SK-N-SH treated with all-trans-retinoic acid at 6 μM for 48 hours (cell line): Measurements from ENCODE around the gene SPINK6.

Experiments
- CSDC2 ChIP-seq: fragments of 250-450 bp; sonication (Bioruptor Pico); IDR thresholded peaks from 2 replicates; pipeline ENCODE4 v1.5.0; 2020; ENCODE audit warnings: mild to moderate bottlenecking, moderate library complexity
- ESRRG ChIP-seq: fragments of 250-450 bp; sonication (Bioruptor Pico); IDR thresholded peaks from 2 replicates; pipeline ENCODE4 v1.6.1; 2021; ENCODE audit warnings: mild to moderate bottlenecking
- GLIS3 ChIP-seq: fragments of 250-450 bp; sonication (Bioruptor Pico); IDR thresholded peaks from 2 replicates; pipeline ENCODE4 v1.5.0; 2020; ENCODE audit warnings: mild to moderate bottlenecking, moderate library complexity
- RARB ChIP-seq: fragments of 250-450 bp; sonication (Bioruptor Pico); IDR thresholded peaks from 2 replicates; pipeline ENCODE4 v1.8.0; 2021; ENCODE audit warnings: mild to moderate bottlenecking, moderate library complexity
- TCF4 ChIP-seq: fragments of 250-450 bp; sonication (Bioruptor Pico); IDR thresholded peaks from 2 replicates; pipeline ENCODE4 v1.8.0; 2021; ENCODE audit warnings: mild to moderate bottlenecking, moderate library complexity, borderline replicate concordance
- TOX ChIP-seq: fragments of 250-450 bp; sonication (Bioruptor Pico); IDR thresholded peaks from 2 replicates; pipeline ENCODE4 v1.8.0; 2021; ENCODE audit warnings: mild to moderate bottlenecking, moderate library complexity, borderline replicate concordance
- ZC3H10 ChIP-seq: fragments of 250-450 bp; sonication (Bioruptor Pico); IDR thresholded peaks from 2 replicates; pipeline ENCODE4 v1.5.1; 2021; ENCODE audit warnings: mild to moderate bottlenecking, moderate library complexity
- ZFP3 ChIP-seq: fragments of 250-450 bp; sonication (Bioruptor Pico); IDR thresholded peaks from 2 replicates; pipeline ENCODE4 v1.5.0; 2020; ENCODE audit warnings: mild to moderate bottlenecking, moderate library complexity
- ZFP30 ChIP-seq: fragments of 450-650 bp; formaldehyde crosslinking; IDR thresholded peaks from 2 replicates; pipeline ENCODE4 v1.5.0; 2022; ENCODE audit warnings: mild to moderate bottlenecking, moderate library complexity
- ZNF8 ChIP-seq: fragments of 450-650 bp; formaldehyde crosslinking; IDR thresholded peaks from 2 replicates; pipeline ENCODE4 v1.5.0; 2020; ENCODE audit warnings: mild to moderate bottlenecking, moderate library complexity
- TF ChIP-seq, protein P1 (sequence below): fragments of 250-450 bp; sonication (Bioruptor Pico); IDR thresholded peaks from 2 replicates; pipeline ENCODE4 v1.5.1; 2021; ENCODE audit warnings: mild to moderate bottlenecking, moderate library complexity
- TF ChIP-seq, protein P2 (sequence below): fragments of 250-450 bp; sonication (Bioruptor Pico); IDR thresholded peaks from 2 replicates; pipeline ENCODE4 v1.8.0; 2020; ENCODE audit warnings: mild to moderate bottlenecking, moderate library complexity, borderline replicate concordance
- TF ChIP-seq, protein P3 (sequence below): fragments of 250-450 bp; sonication (Bioruptor Pico); IDR thresholded peaks from 2 replicates; pipeline ENCODE4 v1.5.1; 2020; ENCODE audit warnings: low read depth, mild to moderate bottlenecking, moderate library complexity

DNA sequence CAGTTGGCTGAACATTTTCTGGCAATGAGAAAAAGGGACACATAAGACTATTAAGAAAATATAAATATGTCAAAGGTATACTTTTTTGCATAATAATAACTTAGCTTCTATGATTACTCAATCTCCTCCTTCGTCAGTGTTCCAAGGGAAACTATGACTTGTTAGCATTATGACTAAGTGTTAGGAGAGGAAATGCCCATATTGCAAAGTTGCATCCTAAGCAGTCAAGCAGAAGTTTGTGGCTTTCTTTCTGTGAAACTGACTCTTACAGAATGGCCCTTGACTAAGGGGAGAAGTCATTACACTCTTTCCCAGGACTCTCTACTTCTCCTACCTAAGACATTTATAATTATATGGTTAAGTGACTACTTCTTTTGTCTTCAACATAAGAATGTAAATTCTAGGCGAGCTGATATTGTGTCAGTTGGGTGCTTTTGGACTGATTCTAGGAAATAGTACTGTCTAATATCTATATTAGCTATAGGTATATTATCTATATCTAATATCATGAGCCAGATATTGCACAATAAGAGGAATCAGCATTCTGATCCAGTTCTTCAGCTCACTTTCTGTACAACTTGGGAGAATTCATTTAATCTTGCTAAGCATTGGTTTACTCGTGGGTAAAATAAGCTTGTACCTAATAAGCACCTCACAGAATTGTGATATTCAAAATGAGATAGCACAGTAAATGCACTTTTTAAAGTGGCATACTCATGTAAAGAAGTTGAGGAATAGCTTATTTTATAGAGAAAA is 16.4 kb upstream of the SPINK6 start:
- TF ChIP-seq ZNF8 (no peak), ESRRG (CRISPR knock-in tag) (no peak), CSDC2 (no peak), GLIS3 (CRISPR knock-in tag) (no peak), ZC3H10 (no peak), ZFP3 (CRISPR knock-in tag) (no peak), RARB (CRISPR knock-in tag) (no peak), TOX (CRISPR knock-in tag) (no peak), ZFP30 (no peak), TCF4 (CRISPR knock-in tag) (no peak)
- TF ChIP-seq, protein P1, sequence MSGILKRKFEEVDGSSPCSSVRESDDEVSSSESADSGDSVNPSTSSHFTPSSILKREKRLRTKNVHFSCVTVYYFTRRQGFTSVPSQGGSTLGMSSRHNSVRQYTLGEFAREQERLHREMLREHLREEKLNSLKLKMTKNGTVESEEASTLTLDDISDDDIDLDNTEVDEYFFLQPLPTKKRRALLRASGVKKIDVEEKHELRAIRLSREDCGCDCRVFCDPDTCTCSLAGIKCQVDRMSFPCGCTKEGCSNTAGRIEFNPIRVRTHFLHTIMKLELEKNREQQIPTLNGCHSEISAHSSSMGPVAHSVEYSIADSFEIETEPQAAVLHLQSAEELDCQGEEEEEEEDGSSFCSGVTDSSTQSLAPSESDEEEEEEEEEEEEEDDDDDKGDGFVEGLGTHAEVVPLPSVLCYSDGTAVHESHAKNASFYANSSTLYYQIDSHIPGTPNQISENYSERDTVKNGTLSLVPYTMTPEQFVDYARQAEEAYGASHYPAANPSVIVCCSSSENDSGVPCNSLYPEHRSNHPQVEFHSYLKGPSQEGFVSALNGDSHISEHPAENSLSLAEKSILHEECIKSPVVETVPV (CRISPR knock-in tag): no peak
- TF ChIP-seq, protein P2, sequence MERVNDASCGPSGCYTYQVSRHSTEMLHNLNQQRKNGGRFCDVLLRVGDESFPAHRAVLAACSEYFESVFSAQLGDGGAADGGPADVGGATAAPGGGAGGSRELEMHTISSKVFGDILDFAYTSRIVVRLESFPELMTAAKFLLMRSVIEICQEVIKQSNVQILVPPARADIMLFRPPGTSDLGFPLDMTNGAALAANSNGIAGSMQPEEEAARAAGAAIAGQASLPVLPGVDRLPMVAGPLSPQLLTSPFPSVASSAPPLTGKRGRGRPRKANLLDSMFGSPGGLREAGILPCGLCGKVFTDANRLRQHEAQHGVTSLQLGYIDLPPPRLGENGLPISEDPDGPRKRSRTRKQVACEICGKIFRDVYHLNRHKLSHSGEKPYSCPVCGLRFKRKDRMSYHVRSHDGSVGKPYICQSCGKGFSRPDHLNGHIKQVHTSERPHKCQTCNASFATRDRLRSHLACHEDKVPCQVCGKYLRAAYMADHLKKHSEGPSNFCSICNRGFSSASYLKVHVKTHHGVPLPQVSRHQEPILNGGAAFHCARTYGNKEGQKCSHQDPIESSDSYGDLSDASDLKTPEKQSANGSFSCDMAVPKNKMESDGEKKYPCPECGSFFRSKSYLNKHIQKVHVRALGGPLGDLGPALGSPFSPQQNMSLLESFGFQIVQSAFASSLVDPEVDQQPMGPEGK (CRISPR knock-in tag): no peak
- TF ChIP-seq, protein P3, sequence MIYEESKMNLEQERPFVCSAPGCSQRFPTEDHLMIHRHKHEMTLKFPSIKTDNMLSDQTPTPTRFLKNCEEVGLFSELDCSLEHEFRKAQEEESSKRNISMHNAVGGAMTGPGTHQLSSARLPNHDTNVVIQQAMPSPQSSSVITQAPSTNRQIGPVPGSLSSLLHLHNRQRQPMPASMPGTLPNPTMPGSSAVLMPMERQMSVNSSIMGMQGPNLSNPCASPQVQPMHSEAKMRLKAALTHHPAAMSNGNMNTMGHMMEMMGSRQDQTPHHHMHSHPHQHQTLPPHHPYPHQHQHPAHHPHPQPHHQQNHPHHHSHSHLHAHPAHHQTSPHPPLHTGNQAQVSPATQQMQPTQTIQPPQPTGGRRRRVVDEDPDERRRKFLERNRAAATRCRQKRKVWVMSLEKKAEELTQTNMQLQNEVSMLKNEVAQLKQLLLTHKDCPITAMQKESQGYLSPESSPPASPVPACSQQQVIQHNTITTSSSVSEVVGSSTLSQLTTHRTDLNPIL (CRISPR knock-in tag): no peak
